Gastrocnemius medialis (tissue), 4 donors: ENCODE measurements around the gene PADI3. TPM values are rescaled to one million over a fixed set of nuclear protein-coding genes. Genes with fewer than 3 reads are reported as not detected.

Experiments used
- ATAC-seq, 2 donors: fragments of 150-250 bp; one replicate each; pipeline ENCODE4 v1.9.1; 2016
- DNase-seq, 2 donors: peaks; one replicate each; pipeline ENCODE4 v3.0.0-alpha.2; 2019
- H3K27ac ChIP-seq, 4 donors: fragments of 200-600 bp; sonication (generic); 1 replicate in 1 of 4; 2 replicates in 3 of 4; pipeline ENCODE4 v1.5.1; 2016 to 2018; ENCODE audit warnings: mild to moderate bottlenecking in 2 of 4, moderate library complexity in 1 of 4
- H3K27me3 ChIP-seq, 3 donors: fragments of 200-600 bp; sonication (generic) in 2 of 3; 1 replicate in 1 of 3; 2 replicates in 2 of 3; pipeline versions ENCODE4 v1.5.1 to v1.6.0; 2016 to 2019; ENCODE audit warnings: mild to moderate bottlenecking in 1 of 3, moderate library complexity in 1 of 3
- H3K36me3 ChIP-seq, 2 donors: fragments of 200-600 bp; sonication (generic) in 1 of 2; one replicate each; pipeline ENCODE4 v1.5.1; 2017 to 2018
- H3K4me1 ChIP-seq, 2 donors: fragments of 200-600 bp; sonication (generic) in 1 of 2; one replicate each; pipeline ENCODE4 v1.5.1; 2016 to 2017; ENCODE audit warnings: mild to moderate bottlenecking in 2 of 2
- H3K4me3 ChIP-seq, 4 donors: fragments of 200-600 bp; sonication (generic) in 3 of 4; 1 replicate in 1 of 4; 2 replicates in 3 of 4; pipeline ENCODE4 v1.5.1; 2016 to 2019; ENCODE audit warnings: mild to moderate bottlenecking in 2 of 4
- H3K9me3 ChIP-seq, 3 donors: fragments of 200-600 bp; sonication (generic) in 2 of 3; 1 replicate in 1 of 3; 2 replicates in 2 of 3; pipeline ENCODE4 v1.5.1; 2016 to 2019
- POLR2A ChIP-seq, 2 donors: fragments of 450-650 bp; IDR thresholded peaks; one replicate each; pipeline ENCODE4 v1.6.1; 2017; ENCODE audit warnings: antibody characterized with exemption in 2 of 2, mild to moderate bottlenecking in 2 of 2, moderate library complexity in 2 of 2
- in situ Hi-C, 4 donors: fragments of 200-750 bp; cut with MboI; loops; one replicate each; pipeline versions ENCODE4 v1.15.0 to v1.8.0; 2017; ENCODE audit warnings: low sequenced_read_pairs in 4 of 4
- intact Hi-C: fragments of 100-400 bp; cut with DNase I; formaldehyde crosslinking; loops from one replicate; pipeline ENCODE4 v1.15.1; 2023; ENCODE audit warnings: low total_unique reads
- total RNA-seq, 4 donors: library from RNA; depleted of rRNA; stranded (reverse); fragments of >200 nt; gene quantifications; one replicate each; pipeline versions ENCODE4 v1.1.0 to v1.2.3, GENCODE V29; 2016
- TF ChIP-seq, protein P1 (sequence below), 5 experiments: fragments of 450-650 bp in 3 of 5; fragments of 200-600 bp in 2 of 5; sonication (generic) in 2 of 5; IDR thresholded peaks in 4 of 5; conservative IDR thresholded peaks in 1 of 5; 1 replicate in 4 of 5; 2 replicates in 1 of 5; pipeline ENCODE4 v1.5.1; 2016 to 2019; ENCODE audit warnings: antibody characterized with exemption in 5 of 5, mild to moderate bottlenecking in 3 of 5, moderate library complexity in 3 of 5

PADI3 gene
- total RNA-seq, 4 donors from 2014 or later: not detected

DNA sequence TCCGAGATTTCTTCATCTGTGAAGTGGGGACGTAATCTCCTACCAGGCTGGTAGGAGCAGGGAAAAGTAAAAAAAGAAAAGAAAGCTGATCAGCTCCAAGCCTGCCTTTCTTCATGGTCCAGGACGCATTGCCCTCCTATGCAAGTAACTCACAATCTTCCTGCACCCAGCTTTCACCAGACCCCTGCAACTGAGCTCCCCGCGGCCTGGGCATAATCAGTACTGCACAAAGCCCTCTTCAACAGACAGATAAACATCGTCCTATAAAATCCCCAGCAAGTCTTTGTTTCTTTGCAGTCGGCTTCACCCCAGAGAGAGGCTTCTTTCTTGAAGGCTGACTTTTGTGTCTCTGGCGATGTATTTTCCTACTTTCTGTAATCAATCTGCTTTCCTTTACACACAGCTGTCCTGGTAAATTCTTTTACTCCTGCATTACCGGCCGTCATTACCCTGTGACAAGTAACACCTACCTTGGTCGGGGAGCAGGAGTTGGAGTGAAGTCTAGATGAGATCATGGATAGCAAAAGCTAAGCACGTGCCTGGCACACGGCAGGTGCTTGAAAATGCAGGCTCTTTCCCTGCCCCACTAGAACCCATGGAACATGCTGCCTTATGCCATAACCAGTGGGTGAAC, 35.6 kb upstream of the PADI3 start:
- H3K4me1 ChIP-seq: no peaks in the 10 kb centered on the region
- H3K9me3 ChIP-seq: no peaks in the 10 kb centered on the region
- DNase-seq (no peak), ATAC-seq (no peak)
- in situ Hi-C loops (no loop called here), intact Hi-C loops (no loop called here)
- no peak overlapping the region for H3K4me3 ChIP-seq
- no peaks in the 10 kb centered on the region for H3K36me3 ChIP-seq
- H3K27me3 ChIP-seq: peaks cover 11 to 41% (median 28%) of the 10 kb centered on the region in 3 donors
- no peak overlapping the region for H3K27ac ChIP-seq
- TF ChIP-seq POLR2A (IDR thresholded peaks at IDR 0.05): no peak
- TF ChIP-seq, protein P1, sequence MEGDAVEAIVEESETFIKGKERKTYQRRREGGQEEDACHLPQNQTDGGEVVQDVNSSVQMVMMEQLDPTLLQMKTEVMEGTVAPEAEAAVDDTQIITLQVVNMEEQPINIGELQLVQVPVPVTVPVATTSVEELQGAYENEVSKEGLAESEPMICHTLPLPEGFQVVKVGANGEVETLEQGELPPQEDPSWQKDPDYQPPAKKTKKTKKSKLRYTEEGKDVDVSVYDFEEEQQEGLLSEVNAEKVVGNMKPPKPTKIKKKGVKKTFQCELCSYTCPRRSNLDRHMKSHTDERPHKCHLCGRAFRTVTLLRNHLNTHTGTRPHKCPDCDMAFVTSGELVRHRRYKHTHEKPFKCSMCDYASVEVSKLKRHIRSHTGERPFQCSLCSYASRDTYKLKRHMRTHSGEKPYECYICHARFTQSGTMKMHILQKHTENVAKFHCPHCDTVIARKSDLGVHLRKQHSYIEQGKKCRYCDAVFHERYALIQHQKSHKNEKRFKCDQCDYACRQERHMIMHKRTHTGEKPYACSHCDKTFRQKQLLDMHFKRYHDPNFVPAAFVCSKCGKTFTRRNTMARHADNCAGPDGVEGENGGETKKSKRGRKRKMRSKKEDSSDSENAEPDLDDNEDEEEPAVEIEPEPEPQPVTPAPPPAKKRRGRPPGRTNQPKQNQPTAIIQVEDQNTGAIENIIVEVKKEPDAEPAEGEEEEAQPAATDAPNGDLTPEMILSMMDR (IDR thresholded peaks at IDR 0.05 in 4 of 5, conservative IDR thresholded peaks at IDR 0.05 in 1 of 5): no peak

DNA sequence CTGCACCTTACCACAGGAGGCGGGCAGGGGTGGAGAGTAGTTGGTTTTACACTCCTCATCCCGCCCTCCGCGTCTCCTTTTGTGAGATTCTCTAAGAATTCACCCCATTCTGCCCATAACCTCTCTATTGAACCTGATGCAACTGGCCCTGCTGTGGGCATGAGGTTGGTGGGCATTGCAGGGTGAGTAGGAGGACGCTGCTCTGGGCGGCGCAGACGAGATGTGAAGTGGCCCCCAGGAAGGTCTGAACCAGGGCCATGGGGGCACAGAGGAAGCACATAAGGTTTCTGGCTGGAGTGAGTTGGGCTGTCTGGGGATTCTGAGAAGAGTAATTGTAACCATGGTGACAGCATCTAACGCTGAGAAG, 35.1 kb upstream of the PADI3 start:
- intact Hi-C loops: no loop called here

DNA sequence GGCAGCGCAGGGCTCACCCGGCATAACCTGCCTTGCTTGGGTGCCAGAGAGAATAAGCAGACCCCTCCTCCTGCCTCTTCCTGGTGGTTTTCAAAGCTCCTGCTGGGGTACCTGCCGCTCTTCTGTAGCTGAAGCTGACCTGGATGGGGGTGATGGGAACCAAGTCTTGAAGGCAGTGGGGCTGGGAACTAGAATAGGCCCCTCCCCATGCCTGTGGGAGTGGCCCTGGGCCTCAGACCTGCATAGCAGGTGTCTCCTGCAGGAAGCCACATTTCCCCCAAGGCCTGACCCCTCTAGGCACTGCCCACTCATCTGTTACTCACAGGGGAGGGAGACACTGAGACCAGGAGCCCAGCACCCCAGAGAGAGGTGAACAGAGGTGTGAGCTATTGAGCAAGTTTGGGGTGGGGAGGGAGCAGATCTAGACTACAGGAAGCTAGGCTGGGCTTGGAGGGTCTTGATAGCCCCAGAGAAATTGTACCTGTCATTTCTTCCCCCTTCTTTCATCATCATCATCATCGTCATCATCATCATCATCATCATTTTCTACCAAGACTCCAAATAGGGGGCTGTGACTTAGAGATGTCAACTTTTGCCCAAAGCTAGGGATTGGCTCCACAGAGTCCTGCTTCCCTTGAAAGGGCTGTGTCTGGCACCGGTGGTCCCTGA, 33.9 kb upstream of the PADI3 start:
- intact Hi-C loops (no loop called here), in situ Hi-C loops (no loop called here)
- no peaks in the 10 kb centered on the region for H3K4me1 ChIP-seq
- TF ChIP-seq, protein P1 (IDR thresholded peaks at IDR 0.05 in 4 of 5, conservative IDR thresholded peaks at IDR 0.05 in 1 of 5): no peak
- no peak for TF ChIP-seq POLR2A (IDR thresholded peaks at IDR 0.05)
- no peak for DNase-seq
- peaks cover 11 to 41% (median 28%) of the 10 kb centered on the region in 3 donors for H3K27me3 ChIP-seq
- no peaks in the 10 kb centered on the region for H3K36me3 ChIP-seq
- H3K4me3 ChIP-seq: no peak overlapping the region
- no peak overlapping the region for H3K27ac ChIP-seq
- no peaks in the 10 kb centered on the region for H3K9me3 ChIP-seq
- no peak for ATAC-seq

More for the DNA sequence above, 35.1 kb upstream of the PADI3 start:
- H3K4me3 ChIP-seq: no peak overlapping the region
- no peak overlapping the region for H3K27ac ChIP-seq
- no peaks in the 10 kb centered on the region for H3K4me1 ChIP-seq
- in situ Hi-C loops: no loop called here
- H3K9me3 ChIP-seq: no peaks in the 10 kb centered on the region
- no peak for ATAC-seq
- no peaks in the 10 kb centered on the region for H3K36me3 ChIP-seq
- DNase-seq: no peak
- no peak for TF ChIP-seq POLR2A (IDR thresholded peaks at IDR 0.05)
- TF ChIP-seq, protein P1 (IDR thresholded peaks at IDR 0.05 in 4 of 5, conservative IDR thresholded peaks at IDR 0.05 in 1 of 5): no peak
- peaks cover 11 to 41% (median 28%) of the 10 kb centered on the region in 3 donors for H3K27me3 ChIP-seq

DNA sequence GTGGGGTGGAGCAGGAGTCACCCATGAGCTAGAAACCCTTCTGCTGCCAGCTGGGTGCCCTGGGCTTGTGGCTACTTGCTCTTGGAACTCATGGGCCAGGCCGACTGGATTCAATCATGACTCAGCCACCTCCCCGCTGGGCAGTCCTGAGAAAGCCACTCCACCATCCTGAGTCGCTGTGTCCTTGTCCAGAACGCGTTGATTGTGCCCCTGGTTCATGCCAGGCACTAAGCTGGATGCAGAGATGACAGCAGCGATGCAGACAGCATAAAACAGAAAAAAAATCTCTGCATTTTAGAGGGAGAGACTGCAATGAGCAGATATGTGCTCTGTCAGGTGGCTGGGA, 33.4 kb upstream of the PADI3 start:
- no peak overlapping the region for H3K27ac ChIP-seq
- ATAC-seq (no peak), DNase-seq (no peak)
- TF ChIP-seq POLR2A (IDR thresholded peaks at IDR 0.05): no peak
- TF ChIP-seq, protein P1 (IDR thresholded peaks at IDR 0.05 in 4 of 5, conservative IDR thresholded peaks at IDR 0.05 in 1 of 5): no peak
- no peaks in the 10 kb centered on the region for H3K4me1 ChIP-seq
- in situ Hi-C loops: no loop called here
- peaks cover 11 to 41% (median 28%) of the 10 kb centered on the region in 3 donors for H3K27me3 ChIP-seq
- H3K36me3 ChIP-seq: no peaks in the 10 kb centered on the region
- H3K9me3 ChIP-seq: no peaks in the 10 kb centered on the region
- intact Hi-C loops: no loop called here
- no peak overlapping the region for H3K4me3 ChIP-seq
